IPS-18c (cell line): ENCODE data around the gene HNRNPLL.
A peak's percentile ranks its signal among the peaks of the same experiment; 100 is the strongest.
"Not testable (repeated sequence)": the region's sequence is repeated elsewhere in the genome, so short reads cannot be mapped to it uniquely, and the experiment has no call there.

Experiments
- H3K4me3 ChIP-seq: 2 replicates; pipeline ENCODE4 v1.7.0; 2013; ENCODE audit warnings: low read depth, mild to moderate bottlenecking, low read length, moderate library complexity; ENCODE audit not compliant: insufficient read depth
- H3K9me3 ChIP-seq: one replicate; pipeline ENCODE4 v1.6.1; 2013; ENCODE audit warnings: mild to moderate bottlenecking, low read length, moderate library complexity; ENCODE audit not compliant: control insufficient read depth, insufficient read depth

HNRNPLL gene

DNA sequence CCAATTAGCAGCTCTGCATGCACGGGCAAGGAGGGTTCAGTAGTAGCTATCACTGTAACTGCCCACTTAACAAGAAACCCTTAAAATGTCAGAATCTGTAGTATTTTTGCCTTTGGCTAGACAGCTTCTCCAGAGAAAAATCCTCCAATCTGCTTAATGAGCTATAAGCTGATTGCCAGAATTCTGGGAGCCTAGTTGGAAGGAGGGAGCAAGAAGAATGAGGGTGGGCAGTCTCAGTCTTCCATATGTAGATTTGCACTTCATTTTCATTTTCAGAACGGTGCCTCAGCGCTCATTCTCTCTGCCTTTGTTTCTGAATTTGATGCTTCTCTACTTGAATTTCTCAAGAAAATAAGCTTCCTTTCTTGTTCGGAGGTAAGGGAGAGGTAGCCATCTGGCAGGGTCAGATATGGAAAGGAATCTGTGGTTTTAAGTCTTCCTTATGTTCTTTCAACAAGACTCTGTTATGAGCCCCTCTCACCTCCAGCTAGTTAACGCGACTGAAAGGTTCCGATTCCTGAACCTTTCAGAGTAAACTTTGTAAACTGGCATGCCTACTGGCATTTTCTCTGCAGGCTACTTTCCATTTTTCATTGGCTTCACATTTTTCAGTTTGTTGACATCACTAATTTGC, 53.5 kb downstream of the HNRNPLL start:
- Histone ChIP-seq H3K9me3 (peaks cover 2% of the 10 kb centered on the region), H3K4me3 (no peak overlapping the region)

DNA sequence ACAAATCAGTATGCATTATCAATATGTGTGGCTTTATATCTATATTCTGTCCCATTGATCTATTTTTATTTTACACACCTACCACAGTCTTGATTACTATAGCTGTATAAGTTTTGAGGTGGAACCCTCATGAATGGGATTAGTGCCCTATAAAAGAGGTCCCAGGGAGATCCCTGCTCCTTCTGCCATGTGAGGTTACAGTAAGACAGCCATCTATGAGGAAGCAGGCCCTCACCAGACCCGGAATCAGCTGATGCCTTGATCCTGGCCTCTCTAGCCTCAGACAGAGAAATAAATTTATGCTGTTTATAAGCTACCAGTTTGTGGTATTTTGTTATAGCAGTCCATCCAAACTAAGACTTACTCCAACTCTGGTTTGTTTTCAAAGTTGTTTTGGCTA, 54.9 kb downstream of the HNRNPLL start:
- peaks cover 2% of the 10 kb centered on the region for H3K9me3 ChIP-seq
- H3K4me3 ChIP-seq, result no peak overlapping the region

DNA sequence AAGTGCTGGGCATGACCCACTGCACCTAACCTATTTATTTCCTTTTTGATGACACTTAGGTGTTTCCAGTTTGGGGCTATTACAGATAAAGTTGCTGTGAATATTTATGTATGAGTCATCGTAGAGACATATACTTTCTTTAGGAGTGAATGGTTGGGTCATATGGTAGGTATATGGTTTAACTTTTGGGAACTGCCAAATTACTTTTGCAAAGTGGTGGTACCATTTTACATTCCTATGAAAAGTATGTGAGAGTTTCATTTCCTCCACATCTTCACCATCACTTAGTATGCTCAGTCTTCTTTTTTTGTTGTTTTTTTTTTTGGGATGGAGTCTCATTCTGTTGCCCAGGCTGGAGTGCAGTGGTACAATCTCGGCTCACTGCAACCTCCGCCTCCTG, 56.1 kb downstream of the HNRNPLL start:
- Histone ChIP-seq H3K4me3 (no peak overlapping the region), H3K9me3 (peaks cover 2% of the 10 kb centered on the region)

DNA sequence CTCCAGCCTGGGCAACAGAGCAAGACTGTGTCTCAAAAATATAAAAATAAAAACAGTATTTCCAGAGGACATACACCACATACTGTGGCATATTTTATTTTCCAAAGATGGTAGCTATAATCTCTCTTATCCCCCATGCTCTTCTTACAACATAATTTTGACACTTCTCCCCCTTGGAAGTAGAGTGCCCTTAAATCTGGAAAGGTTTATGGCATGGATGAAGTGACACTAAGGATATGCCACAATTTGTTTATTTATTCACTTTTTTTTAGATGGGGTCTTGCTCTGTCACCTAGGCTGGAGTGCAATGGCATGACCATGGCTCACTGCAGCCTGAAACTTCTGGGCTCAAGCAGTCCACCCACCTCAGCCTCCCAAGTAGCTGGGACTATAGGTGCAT, 56.7 kb downstream of the HNRNPLL start:
- Histone ChIP-seq H3K9me3 (peaks cover 2% of the 10 kb centered on the region), H3K4me3 (no peak overlapping the region)

DNA sequence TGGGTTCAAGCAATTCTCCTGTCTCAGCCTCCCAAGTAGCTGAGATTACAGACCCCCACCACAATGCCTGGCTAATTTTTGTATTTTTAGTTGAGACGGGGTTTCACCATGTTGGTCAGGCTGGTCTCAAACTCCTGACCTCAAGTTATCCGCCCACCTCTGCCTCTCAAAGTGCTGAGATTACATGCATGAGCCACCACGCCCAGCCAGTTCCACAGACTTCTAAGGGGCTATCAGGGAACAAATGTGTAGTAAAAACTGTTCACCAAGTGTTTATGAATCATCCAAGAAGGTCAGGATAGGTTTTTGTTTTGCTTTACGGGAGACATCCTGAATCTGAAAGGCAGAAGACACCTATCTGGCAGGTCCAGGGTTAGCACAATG, 60.5 kb downstream of the HNRNPLL start:
- not testable (repeated sequence) for H3K4me3 ChIP-seq

DNA sequence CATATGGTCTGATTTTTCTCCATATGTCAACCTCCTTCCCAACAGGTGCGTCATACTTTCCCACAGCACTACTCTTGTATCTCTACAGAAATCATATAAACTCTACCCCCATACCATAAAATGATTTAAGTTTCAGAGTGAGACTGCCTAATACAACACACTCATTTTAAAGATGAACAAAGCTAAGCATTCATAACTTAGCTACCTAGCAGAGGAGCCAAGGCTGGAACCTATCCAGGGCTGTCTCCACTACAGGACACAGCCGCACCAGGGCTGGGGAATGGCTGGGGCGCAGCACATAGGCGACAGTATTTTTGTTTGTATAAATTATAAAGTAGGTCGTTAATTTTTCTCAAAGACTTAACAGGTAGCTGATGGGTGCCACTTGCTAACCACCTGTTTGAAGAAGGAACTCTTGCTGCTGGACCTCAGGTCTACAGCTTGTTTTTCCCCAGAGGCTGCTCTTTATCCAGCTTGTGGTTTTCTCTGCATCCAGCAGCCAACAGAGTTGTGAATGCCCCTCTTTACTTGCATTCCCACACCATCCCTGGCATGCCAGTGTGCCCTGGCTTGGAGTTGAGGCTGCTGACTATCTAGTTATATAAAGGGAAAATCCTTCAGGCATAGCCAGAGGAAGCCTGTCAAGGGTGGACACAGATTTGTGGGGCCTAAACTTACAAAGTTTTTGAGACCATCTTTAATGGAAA, 62.0 kb downstream of the HNRNPLL start:
- no peaks in the 10 kb centered on the region for H3K9me3 ChIP-seq

More for the DNA sequence above, 60.5 kb downstream of the HNRNPLL start:
- not testable (repeated sequence) for H3K9me3 ChIP-seq

DNA sequence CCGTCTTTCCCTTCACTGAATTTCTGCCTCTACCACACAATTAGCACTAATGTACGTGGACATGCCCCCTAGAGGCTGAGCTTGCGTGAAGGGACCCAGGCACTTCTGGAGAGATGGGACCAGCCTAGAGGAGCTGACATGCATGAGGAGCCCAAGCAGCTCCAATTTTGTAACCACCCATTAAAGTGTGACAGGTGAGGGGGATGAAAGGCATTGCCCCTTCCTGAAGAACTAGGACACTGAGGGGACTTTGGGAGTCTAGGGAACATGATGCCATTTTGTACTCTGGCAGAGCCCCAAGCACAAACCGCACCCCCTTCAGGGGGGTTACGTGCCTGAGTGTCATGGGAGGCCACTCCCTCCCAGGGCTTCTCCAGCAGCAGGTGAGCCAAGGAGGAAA, 63.6 kb downstream of the HNRNPLL start:
- Histone ChIP-seq H3K9me3 (no peaks in the 10 kb centered on the region), H3K4me3 (no peak overlapping the region)

More for the DNA sequence above, 62.0 kb downstream of the HNRNPLL start:
- no peak overlapping the region for H3K4me3 ChIP-seq

DNA sequence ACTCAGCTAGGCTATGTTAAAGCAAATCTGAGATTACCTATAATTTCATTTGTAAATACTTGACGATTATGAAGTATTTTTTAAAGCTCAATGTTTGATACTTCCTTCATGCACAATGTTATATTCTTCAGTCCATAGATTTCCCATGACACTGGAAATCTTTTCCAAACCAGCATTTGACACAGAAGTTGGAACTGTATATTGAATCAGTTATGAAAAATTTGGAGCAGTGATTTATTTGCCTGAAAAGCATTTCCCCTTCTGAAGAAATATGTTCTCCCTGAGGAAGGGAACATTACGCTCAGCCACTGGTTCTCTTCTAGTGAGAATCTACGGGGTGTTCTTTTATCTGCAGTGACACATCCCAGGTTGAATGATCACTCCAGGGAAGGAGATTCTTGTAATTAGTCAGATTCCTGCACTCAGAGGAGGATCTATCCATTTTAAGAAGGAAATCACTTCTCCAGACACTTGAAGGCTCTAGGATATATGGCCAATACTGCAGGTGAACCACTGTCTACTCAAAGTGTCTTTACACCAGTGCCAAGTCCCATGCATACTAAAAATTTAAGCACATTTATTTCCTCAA, 64.7 kb downstream of the HNRNPLL start:
- Histone ChIP-seq H3K9me3 (no peaks in the 10 kb centered on the region), H3K4me3 (no peak overlapping the region)

DNA sequence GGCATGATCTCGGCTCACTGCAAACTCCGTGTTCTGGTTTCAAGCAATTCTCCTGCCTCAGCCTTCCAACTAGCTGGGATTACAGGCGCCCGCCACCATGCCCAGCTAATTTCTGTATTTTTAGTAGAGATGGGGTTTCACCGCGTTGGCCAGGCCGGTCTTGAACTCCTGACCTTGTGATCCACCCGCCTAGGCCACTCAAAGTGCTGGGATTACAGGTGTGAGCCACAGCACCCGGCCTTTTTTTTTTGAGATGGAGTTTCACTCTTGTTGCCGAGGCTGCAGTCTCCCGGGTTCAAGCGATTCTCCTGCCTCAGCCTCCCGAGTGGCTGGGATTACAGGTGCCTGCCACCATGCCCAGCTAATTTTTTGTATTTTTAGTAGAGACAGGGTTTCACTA, 65.4 kb downstream of the HNRNPLL start:
- not testable (repeated sequence) for H3K4me3 ChIP-seq, H3K9me3 ChIP-seq

DNA sequence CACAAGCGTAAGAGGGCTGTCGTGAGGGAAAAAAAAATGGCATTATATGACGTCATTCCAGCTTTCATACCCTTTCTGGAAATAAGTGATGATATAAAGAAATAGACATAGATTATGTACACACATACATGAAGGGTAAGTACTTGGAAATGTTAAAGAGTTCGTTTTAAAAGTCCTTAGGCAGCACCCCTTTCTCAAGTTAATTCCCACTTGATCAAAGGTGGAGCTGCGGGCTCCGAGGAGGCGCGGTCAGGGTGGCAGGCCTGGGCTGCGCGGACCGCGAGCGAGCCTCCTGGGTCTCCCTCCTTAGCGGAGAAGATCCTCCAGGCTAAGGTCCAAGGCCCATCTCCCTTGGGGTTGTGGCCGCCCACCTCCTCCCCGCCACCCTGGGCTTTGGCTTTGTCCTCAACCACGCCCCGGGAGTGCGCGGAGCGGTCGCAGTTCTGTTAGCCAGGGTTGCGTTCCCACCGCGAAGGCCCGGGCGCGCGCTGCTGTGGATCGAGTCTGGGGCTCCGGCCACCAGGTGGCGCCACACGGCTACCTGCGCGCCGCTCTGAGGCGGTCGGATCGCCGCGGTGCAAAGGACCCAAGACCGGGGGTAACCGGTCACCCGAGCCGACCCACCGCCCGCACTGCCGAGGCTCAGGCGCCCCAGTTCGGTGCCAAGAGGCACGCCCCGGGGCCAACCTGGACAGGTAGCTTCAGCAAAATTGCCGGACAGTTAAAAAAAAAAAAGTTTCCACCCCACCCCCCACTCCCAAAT, 66.8 kb downstream of the HNRNPLL start:
- Histone ChIP-seq H3K4me3 (peak overlapping the region; percentile 61; the same call in 1 of the 2 replicates), H3K9me3 (no peaks in the 10 kb centered on the region)

DNA sequence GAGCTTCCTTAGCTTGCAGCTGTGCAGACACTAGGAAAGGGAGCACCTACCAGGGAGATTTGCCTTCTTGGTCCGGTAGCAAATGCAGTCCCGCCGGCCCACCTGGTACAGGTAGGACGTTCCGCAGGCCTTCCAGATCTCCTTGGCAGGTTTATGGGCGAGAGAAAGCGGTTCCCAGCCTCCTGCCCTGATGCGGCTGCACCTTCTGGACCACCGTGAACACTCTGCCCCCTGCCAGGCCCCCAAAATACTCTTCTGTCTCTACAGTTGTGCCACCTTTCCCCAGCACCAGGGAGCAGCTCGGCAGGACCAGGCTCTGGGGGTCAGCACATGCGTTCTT, 67.4 kb downstream of the HNRNPLL start:
- H3K4me3 ChIP-seq, result no peak overlapping the region; the same call in 1 of the 2 replicates

DNA sequence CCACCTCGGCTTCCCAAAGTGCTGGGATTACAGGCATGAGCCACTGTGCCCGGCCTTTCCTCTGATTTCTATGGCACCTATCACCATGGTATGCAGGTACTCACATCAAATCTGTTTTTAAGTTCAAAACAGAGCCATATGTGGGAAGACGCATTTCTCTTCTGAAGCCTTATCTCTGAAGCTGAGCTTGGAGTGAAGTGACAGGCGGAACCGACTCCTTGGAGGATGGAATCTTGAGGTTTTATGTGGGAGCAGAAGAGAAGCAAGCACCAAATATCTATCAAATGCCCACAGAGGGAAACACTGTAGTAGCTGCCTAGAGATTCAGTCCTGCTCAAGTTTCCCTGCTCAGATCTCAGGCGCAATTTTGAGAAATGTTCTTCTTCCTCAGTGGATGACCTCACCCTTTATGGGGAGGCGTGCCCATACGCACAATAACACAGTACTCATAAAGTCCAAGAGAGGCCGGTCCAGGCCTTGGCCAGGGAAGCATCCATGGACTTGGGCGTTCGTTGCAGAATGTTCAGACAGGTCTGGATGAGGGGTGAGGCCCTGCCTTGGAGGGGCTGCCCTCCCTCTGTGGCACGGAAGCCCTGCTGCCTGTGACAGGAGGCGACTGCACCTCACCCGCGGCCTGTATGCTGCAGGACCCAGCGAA, 67.9 kb downstream of the HNRNPLL start:
- Histone ChIP-seq H3K4me3 (no peak overlapping the region), H3K9me3 (no peaks in the 10 kb centered on the region)

More for the DNA sequence above, 67.4 kb downstream of the HNRNPLL start:
- no peaks in the 10 kb centered on the region for H3K9me3 ChIP-seq

DNA sequence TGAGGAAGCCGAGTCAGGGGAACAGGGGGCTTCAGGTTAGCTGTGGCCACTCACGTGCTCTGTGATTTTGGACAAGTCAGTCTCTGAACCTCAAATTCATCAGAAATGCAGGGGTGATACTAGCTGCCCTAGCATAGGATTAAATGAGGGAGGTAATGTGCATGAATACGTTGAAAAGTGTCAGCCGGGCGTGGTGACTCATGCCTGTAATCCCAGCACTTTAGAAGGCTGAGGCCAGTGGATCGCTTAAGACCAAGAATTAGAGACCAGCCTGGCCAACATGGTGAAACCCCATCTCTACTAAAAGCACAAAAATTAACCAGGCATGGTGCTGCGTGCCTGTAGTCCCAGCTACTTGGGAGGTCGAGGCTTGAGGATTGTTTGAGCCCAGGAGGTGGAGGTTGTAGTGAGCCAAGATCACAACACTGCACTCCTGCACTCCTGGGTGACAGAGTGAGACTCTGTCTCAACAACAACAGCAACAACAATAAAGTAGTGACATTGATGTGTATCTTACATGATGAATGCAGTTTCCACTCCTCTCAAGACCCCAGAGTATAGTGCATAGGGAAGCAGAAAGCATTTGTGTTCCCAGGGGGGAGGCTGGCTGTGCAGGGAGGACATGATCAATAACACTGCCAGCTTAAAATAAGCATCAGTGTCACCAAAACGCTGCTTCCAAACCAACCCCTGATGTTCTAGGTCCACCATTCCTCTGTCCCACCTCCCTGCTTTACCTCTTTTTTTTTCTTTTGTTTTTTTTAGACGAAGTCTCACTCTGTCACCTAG, 68.8 kb downstream of the HNRNPLL start:
- H3K9me3 ChIP-seq, result no peaks in the 10 kb centered on the region
- H3K4me3 ChIP-seq, result no peak overlapping the region

DNA sequence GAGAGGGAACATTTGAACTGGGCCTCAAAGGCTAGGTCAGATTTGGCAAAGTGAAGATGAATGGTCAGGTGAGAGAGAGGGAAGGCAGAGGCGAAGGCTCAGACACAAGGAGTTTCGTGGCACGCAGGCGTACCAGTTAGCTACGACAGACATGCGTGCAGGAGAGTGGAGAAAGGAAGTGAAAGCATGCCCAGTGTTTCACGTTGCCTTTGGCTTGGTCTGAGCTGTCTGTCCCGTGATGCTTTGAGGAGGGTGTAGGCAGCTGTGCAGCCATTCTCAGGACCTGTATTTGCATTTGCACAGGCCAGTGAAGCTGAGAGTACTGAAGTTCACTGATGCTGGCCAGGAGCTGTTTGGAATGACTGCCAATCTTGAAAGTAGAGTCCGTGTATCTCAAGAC, 69.5 kb downstream of the HNRNPLL start:
- Histone ChIP-seq H3K9me3 (no peaks in the 10 kb centered on the region), H3K4me3 (no peak overlapping the region)

DNA sequence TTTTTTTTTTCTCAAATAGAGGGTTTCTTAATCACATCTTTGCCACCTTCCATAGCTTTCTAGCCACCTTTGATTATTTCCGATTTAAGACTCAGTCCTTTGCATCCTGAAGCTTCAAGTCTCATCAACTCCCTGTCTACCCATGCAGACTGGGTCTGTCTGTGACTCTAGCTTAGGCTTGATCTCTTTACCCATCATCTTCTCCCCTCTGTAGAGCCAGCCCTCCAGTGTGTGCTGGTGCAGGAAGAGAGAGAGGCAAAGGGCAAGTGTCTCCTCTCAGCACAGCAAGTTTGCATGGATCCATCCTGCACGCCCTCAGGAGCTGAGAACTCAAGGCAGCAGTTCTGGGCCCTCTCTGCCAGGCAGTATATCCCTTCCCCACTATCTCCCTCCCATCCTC, 70.4 kb downstream of the HNRNPLL start:
- H3K4me3 ChIP-seq, result no peak overlapping the region
- no peaks in the 10 kb centered on the region for H3K9me3 ChIP-seq

DNA sequence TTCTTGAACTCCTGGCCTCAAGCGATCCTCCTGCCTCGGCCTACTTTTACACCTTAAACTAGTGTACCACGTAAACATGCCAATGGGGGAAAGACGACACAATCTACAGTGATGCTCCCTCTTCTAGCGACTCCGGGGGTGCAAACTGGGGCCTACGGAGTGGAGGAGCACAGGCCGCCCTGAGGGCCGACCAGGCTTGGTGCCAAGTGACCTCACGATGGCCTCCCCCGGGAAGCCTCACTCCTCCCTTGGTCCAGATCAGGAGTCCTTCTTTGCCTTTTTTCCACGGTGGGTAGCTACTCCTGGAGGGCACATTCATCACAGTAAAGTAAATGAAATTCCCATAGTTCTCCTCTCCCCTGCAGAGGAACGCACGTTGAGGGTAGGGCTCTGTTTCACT, 73.5 kb downstream of the HNRNPLL start:
- H3K9me3 ChIP-seq, result no peaks in the 10 kb centered on the region

DNA sequence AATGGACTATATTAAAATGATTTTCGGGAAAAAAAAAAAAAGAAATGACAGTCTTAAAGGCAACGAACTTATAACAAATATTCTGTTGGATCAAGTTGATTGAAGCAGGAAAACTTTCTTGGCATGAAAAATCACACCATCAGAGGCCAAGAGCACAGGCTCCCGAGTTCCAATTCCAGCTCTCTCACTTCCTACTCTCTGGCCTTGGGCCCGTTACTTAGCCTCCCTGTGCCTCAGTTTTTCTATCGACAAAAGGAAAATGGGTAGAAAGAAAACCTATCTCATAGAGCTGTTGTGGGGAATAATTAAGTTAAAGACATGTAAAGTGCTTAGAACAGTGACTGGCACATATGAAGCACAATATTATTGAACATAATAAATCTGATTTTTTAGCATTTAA, 74.2 kb downstream of the HNRNPLL start:
- Histone ChIP-seq H3K4me3 (no peak overlapping the region), H3K9me3 (no peaks in the 10 kb centered on the region)

More for the DNA sequence above, 73.5 kb downstream of the HNRNPLL start:
- H3K4me3 ChIP-seq, result no peak overlapping the region
